Measurements from ENCODE around the gene NRL.
A peak's percentile ranks its signal among the peaks of the same experiment; 100 is the strongest.

Gene NRL

GRCh38 chr14:24114532-24115421 lies at the start of gene NRL, which contains the start of gene DCAF11:
Gene NRL, minus strand, starts transcription at chr14:24114949. Its CDS starts 32,101 bp downstream, at chr14:24082848.
Gene DCAF11, plus strand, starts transcription at chr14:24114777. Its CDS starts 818 bp downstream, at chr14:24115595.
- peak; percentile 94 to 97 for DNase-seq (ENCODE audit: extremely low read depth in 1 of 2, low read depth in 1 of 2)

- DNase-seq (ENCODE audit: extremely low read depth in 1 of 2, low read depth in 1 of 2): no peak
Observed at GRCh38 chr14:24162093-24162492, 47.3 kb upstream of the NRL start.

GRCh38 chr14:24160850-24161804 lies 46.4 kb upstream of the NRL start, which contains the start of gene IRF9:
Gene IRF9, plus strand, starts transcription at chr14:24161265. Its CDS starts 880 bp downstream, at chr14:24162145.
- DNase-seq (ENCODE audit: extremely low read depth in 1 of 2, low read depth in 1 of 2): peak; percentile 94

GRCh38 chr14:24160499-24160849 lies 45.7 kb upstream of the NRL start:
- no peak for DNase-seq (ENCODE audit: extremely low read depth in 1 of 2, low read depth in 1 of 2)

GRCh38 chr14:24159777-24160498 lies 45.2 kb upstream of the NRL start:
- DNase-seq (ENCODE audit: extremely low read depth in 1 of 2, low read depth in 1 of 2): no peak

GRCh38 chr14:24157331-24157730 lies 42.6 kb upstream of the NRL start:
- no peak for DNase-seq (ENCODE audit: extremely low read depth in 1 of 2, low read depth in 1 of 2)

GRCh38 chr14:24156840-24157239 lies 42.1 kb upstream of the NRL start:
- DNase-seq (ENCODE audit: extremely low read depth in 1 of 2, low read depth in 1 of 2): no peak

GRCh38 chr14:24155100-24155499 lies 40.4 kb upstream of the NRL start:
- no peak for DNase-seq (ENCODE audit: extremely low read depth in 1 of 2, low read depth in 1 of 2)

- no peak for DNase-seq (ENCODE audit: extremely low read depth in 1 of 2, low read depth in 1 of 2)
Observed at GRCh38 chr14:24151404-24152080, 36.8 kb upstream of the NRL start.

GRCh38 chr14:24150993-24151392 lies 36.2 kb upstream of the NRL start:
- no peak for DNase-seq (ENCODE audit: extremely low read depth in 1 of 2, low read depth in 1 of 2)

- no peak for DNase-seq (ENCODE audit: extremely low read depth in 1 of 2, low read depth in 1 of 2)
Observed at GRCh38 chr14:24150567-24150966, 35.8 kb upstream of the NRL start.

- no peak for DNase-seq (ENCODE audit: extremely low read depth in 1 of 2, low read depth in 1 of 2)
Observed at GRCh38 chr14:24150061-24150460, 35.3 kb upstream of the NRL start.

GRCh38 chr14:24149302-24149969 lies 34.7 kb upstream of the NRL start:
- no peak for DNase-seq (ENCODE audit: extremely low read depth in 1 of 2, low read depth in 1 of 2)

- no peak for DNase-seq (ENCODE audit: extremely low read depth in 1 of 2, low read depth in 1 of 2)
Observed at GRCh38 chr14:24147761-24148428, 33.1 kb upstream of the NRL start.

- peak; percentile 95 to 96 for DNase-seq (ENCODE audit: extremely low read depth in 1 of 2, low read depth in 1 of 2)
Observed at GRCh38 chr14:24146978-24147760, 32.4 kb upstream of the NRL start, which contains the start of gene RNF31. Gene RNF31, plus strand, starts transcription at chr14:24147498. Its CDS starts 201 bp downstream, at chr14:24147699.

GRCh38 chr14:24146453-24146977 lies 31.8 kb upstream of the NRL start, which contains the start of gene PSME2:
Gene PSME2, minus strand, starts transcription at chr14:24146610. Its CDS starts 29 bp downstream, at chr14:24146581.
- DNase-seq (ENCODE audit: extremely low read depth in 1 of 2, low read depth in 1 of 2): peak; percentile 38 to 65

GRCh38 chr14:24145690-24146452 lies 31.1 kb upstream of the NRL start:
- no peak for DNase-seq (ENCODE audit: extremely low read depth in 1 of 2, low read depth in 1 of 2)
